Fibroblast of lung (primary cell): ENCODE measurements around the gene CHDH.

Experiments
- EZH2 ChIP-seq: IDR thresholded peaks from 2 replicates; pipeline ENCODE4 v1.5.1; 2012; ENCODE audit warnings: low read length, control low read depth, mild to moderate bottlenecking; ENCODE audit errors: missing control alignments
- TF ChIP-seq, protein P1 (sequence below), 2 donors: IDR thresholded peaks in 1 of 2; conservative IDR thresholded peaks in 1 of 2; 1 replicate in 1 of 2; 2 replicates in 1 of 2; pipeline ENCODE4 v1.5.1; 2011 to 2012; ENCODE audit warnings: low read length in 2 of 2, control low read depth in 1 of 2, inconsistent platforms in 1 of 2, low read depth in 1 of 2, mild to moderate bottlenecking in 1 of 2

DNA sequence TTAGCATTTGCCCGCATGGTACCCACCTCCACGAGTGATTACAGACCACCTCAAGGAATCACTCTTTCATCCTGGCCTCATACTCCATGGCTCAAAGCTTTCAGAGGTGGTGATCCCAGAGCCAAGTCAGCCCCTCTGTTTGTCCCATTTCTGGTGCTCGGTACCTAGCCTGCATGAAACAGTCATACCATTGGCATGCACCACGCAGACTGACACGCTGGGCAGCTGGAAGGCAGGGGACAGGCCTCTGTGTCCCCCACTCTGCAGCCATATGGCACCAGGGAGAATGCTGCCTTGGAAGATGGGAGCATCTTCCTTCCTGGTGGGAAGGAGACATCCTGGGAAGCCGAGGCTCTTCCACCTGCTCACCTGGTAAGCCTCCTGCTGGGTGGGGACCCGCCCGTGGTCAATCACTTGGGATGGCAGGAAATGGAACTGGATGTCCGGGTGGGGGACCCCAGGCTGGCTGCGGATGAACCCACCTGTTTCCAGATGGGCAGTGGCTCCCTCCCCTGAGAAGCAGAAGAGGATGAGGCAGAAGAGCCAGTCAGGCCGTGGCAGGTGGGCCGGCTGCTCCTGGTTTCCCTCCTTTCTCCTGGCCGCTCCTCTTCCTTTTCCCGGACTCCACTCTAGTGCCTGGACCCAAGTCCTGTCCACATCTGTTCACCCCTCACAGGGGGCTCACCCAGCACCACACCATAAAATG is 26.9 kb downstream of the CHDH start:
- TF ChIP-seq, protein P1, sequence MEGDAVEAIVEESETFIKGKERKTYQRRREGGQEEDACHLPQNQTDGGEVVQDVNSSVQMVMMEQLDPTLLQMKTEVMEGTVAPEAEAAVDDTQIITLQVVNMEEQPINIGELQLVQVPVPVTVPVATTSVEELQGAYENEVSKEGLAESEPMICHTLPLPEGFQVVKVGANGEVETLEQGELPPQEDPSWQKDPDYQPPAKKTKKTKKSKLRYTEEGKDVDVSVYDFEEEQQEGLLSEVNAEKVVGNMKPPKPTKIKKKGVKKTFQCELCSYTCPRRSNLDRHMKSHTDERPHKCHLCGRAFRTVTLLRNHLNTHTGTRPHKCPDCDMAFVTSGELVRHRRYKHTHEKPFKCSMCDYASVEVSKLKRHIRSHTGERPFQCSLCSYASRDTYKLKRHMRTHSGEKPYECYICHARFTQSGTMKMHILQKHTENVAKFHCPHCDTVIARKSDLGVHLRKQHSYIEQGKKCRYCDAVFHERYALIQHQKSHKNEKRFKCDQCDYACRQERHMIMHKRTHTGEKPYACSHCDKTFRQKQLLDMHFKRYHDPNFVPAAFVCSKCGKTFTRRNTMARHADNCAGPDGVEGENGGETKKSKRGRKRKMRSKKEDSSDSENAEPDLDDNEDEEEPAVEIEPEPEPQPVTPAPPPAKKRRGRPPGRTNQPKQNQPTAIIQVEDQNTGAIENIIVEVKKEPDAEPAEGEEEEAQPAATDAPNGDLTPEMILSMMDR (conservative IDR thresholded peaks at IDR 0.05 in 1 of 2, IDR thresholded peaks at IDR 0.05 in 1 of 2; ENCODE audit: low read depth in 1 of 2, low read length in 2 of 2) = no peak
- no peak for TF ChIP-seq EZH2
